Nephron (organoid): ENCODE measurements around the gene TRIM17.
"Not testable (repeated sequence)": the region's sequence is repeated elsewhere in the genome, so short reads cannot be mapped to it uniquely, and the experiment has no call there.

Experiments
- H3K27ac Mint-ChIP-seq, 3 experiments: 2 replicates each; pipeline ENCODE4 v1.8.0; 2020; ENCODE audit warnings: mixed read lengths in 3 of 3, mild to moderate bottlenecking in 2 of 3, moderate library complexity in 1 of 3
- H3K27me3 Mint-ChIP-seq: 2 replicates; pipeline ENCODE4 v1.8.0; 2021; ENCODE audit warnings: low read depth, mild to moderate bottlenecking, moderate library complexity, mixed read lengths
- H3K36me3 Mint-ChIP-seq: 2 replicates; pipeline ENCODE4 v1.8.0; 2020; ENCODE audit warnings: low read depth, mixed read lengths
- H3K4me1 Mint-ChIP-seq: 2 replicates; pipeline ENCODE4 v1.8.0; 2020; ENCODE audit warnings: mixed read lengths
- H3K4me3 Mint-ChIP-seq, 3 experiments: 2 replicates each; pipeline ENCODE4 v1.8.0; 2020; ENCODE audit warnings: mild to moderate bottlenecking in 3 of 3, mixed read lengths in 3 of 3, moderate library complexity in 2 of 3
- H3K9me3 Mint-ChIP-seq: 2 replicates; pipeline ENCODE4 v1.8.0; 2020; ENCODE audit warnings: mixed read lengths
- TF ChIP-seq, protein P1 (sequence below), 3 experiments: fragments of 200-600 bp; sonication (generic); IDR thresholded peaks; one replicate each; pipeline ENCODE4 v1.5.0; 2021; ENCODE audit warnings: antibody characterized with exemption in 3 of 3; ENCODE audit not compliant: unreplicated experiment in 3 of 3

TRIM17 gene

DNA sequence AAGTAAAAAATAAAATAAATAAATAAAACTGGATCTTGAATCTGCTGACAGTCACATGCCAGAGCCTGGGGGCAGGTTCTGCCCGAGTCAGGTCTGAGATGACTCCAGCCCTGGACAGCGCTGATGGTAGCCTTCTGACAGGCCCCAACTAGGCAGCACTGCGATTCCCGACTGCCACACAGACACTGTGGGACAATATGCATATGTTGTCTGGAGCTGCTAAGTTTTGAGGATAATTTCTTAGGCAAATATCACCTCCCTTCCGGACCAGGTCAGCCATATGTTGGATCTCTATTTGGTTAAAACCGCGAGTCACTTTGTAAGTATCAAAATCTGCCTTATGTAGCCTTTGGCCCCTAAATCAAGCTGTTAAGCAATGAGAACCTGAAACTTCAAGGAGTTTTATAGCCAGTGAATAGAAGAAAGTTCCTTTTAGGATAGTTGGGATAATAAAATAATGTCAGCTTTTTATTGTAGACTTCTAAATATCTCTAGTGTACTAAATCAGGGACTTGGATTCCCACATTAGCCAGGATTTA lies 20.8 kb upstream of the TRIM17 start:
- Mint-ChIP-seq H3K4me1 (no peaks in the 10 kb centered on the region), H3K27ac (peak overlapping the region in 1 of 3 experiments; percentile 61), H3K36me3 (no peaks in the 10 kb centered on the region), H3K4me3 (no peak overlapping the region), H3K27me3 (peaks cover 18% of the 10 kb centered on the region), H3K9me3 (no peaks in the 10 kb centered on the region)
- TF ChIP-seq, protein P1, sequence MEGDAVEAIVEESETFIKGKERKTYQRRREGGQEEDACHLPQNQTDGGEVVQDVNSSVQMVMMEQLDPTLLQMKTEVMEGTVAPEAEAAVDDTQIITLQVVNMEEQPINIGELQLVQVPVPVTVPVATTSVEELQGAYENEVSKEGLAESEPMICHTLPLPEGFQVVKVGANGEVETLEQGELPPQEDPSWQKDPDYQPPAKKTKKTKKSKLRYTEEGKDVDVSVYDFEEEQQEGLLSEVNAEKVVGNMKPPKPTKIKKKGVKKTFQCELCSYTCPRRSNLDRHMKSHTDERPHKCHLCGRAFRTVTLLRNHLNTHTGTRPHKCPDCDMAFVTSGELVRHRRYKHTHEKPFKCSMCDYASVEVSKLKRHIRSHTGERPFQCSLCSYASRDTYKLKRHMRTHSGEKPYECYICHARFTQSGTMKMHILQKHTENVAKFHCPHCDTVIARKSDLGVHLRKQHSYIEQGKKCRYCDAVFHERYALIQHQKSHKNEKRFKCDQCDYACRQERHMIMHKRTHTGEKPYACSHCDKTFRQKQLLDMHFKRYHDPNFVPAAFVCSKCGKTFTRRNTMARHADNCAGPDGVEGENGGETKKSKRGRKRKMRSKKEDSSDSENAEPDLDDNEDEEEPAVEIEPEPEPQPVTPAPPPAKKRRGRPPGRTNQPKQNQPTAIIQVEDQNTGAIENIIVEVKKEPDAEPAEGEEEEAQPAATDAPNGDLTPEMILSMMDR (IDR thresholded peaks at IDR 0.05; ENCODE audit: unreplicated experiment in 3 of 3) = no peak

DNA sequence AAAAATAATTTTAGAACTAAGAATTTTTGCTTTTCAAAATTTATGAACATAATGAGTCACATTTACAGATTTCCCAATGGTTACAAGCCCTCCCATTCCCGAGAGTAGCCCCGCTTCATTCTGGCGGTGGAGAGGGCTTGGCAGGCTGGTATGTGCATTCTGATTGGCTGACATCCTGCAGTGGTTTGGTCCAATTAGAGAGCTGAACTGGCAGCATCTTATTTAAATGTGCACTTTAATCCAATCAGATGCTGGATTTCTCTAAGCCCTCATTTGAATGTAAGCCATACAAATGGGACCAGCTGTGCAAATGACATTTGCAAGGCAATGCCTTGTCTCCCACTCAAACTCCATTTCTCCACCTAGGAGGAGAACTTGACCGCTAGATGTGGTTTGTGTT lies 18.0 kb upstream of the TRIM17 start:
- H3K27me3 Mint-ChIP-seq = peaks cover 10% of the 10 kb centered on the region
- no peaks in the 10 kb centered on the region for H3K4me1 Mint-ChIP-seq
- no peaks in the 10 kb centered on the region for H3K36me3 Mint-ChIP-seq
- H3K9me3 Mint-ChIP-seq = no peaks in the 10 kb centered on the region
- H3K4me3 Mint-ChIP-seq = no peak overlapping the region
- H3K27ac Mint-ChIP-seq = no peak overlapping the region
- TF ChIP-seq, protein P1 (IDR thresholded peaks at IDR 0.05; ENCODE audit: unreplicated experiment in 3 of 3) = no peak

DNA sequence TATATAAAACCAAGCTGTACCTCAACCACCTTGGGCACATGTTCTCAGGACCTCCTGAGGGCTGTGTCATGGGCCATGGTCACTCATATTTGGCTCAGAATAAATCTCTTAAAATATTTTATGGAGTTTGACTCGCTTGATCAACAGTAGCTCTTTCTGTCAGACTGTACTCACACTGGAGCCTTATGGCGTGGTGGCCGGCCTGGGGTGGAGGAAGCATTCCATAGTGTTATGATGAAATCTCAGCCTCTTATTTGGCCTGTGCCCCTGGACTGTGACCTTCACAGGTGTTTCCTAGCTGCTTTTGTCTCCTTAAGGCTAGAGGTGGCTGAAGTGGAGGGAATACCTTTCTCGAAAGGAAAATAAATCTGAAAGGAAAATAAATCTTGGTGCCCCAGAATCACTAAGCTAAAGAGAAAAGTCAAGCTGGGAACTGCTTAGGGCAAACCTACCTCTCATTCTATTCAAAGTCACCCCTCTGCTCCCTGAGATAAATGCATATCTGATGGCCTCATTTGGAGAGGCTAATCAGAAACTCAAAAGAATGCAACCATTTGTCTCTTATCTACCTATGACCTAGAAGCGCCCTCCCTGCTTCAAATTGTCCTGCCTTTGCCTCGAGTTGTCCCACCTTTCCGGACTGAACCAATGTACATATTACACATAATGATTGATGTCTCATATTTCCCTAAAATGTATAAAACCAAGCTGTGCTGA lies 16.8 kb upstream of the TRIM17 start:
- not testable (repeated sequence) for H3K4me3 Mint-ChIP-seq, H3K36me3 Mint-ChIP-seq, H3K9me3 Mint-ChIP-seq, H3K27ac Mint-ChIP-seq, H3K4me1 Mint-ChIP-seq
- H3K27me3 Mint-ChIP-seq = peaks cover 16% of the 10 kb centered on the region

DNA sequence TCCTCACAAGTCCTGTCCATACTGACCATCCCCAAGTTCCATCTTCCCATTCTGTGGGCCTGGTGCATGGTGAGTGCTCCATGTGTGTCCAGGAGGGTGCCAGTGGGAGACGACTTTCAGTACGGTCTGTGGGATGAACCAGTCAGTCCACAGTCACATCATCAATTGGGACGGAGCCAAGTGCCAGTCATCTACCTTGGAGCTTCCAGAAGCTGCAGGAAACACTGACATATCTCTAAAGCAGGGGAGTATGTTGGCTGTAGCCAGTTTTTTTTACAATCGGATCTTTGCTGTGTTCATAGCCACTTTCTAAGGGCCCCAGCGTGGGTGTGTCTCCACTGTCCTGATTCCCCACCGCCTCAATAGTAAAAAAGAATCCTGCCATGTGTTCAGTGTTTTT lies 13.6 kb upstream of the TRIM17 start:
- Mint-ChIP-seq H3K4me1 (no peaks in the 10 kb centered on the region), H3K27me3 (peaks cover 18% of the 10 kb centered on the region), H3K27ac (no peak overlapping the region), H3K36me3 (peaks cover 5% of the 10 kb centered on the region), H3K9me3 (no peaks in the 10 kb centered on the region), H3K4me3 (no peak overlapping the region)
- TF ChIP-seq, protein P1 (IDR thresholded peaks at IDR 0.05; ENCODE audit: unreplicated experiment in 3 of 3) = no peak

DNA sequence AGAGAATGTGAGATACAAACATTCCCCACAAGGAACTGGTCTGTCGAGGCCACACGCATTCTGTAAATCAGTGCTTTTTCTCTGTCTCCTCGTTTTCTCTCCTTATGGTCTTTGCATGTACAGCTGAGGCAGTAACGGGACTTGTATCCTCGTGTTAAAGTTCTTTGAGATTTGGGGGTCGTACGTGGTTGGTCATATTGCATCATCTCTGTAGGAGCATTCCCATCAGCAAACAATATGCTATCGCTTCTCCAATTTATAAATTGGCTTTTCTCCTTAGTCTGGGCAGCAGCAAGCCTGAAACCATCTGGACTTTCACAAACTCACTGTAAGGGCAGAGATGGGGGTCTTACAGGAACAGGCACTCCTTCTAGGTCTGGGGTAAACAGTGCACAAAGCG lies 13.0 kb upstream of the TRIM17 start:
- no peaks in the 10 kb centered on the region for H3K4me1 Mint-ChIP-seq

DNA sequence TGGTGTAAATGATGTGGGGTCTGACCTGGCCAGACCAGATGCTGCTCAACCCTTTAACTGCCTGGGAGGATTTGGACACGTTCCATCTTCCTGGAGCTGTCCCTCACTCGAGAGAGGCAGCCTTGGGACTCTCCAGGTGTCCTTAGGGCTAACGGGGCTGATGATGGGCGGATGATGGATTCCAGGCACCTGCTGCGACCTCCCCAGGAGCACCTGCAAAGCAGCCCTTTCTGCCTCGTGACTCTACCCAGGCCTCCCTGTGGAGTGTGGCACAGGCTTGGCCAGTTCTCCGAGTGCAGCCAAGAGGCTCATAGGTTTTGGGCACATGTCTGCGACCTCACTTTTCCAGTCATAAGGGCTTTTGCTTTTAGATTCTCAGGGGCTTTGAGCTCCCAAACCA lies 12.3 kb upstream of the TRIM17 start:
- no peak overlapping the region for H3K27ac Mint-ChIP-seq
- H3K27me3 Mint-ChIP-seq = peaks cover 12% of the 10 kb centered on the region
- TF ChIP-seq, protein P1 (IDR thresholded peaks at IDR 0.05; ENCODE audit: unreplicated experiment in 3 of 3) = no peak
- no peak overlapping the region for H3K4me3 Mint-ChIP-seq
- H3K4me1 Mint-ChIP-seq = no peaks in the 10 kb centered on the region
- H3K36me3 Mint-ChIP-seq = peaks cover 5% of the 10 kb centered on the region
- H3K9me3 Mint-ChIP-seq = no peaks in the 10 kb centered on the region

More for the DNA sequence above, 13.0 kb upstream of the TRIM17 start:
- peaks cover 14% of the 10 kb centered on the region for H3K27me3 Mint-ChIP-seq
- H3K36me3 Mint-ChIP-seq = peaks cover 5% of the 10 kb centered on the region
- TF ChIP-seq, protein P1 (IDR thresholded peaks at IDR 0.05; ENCODE audit: unreplicated experiment in 3 of 3) = no peak
- no peak overlapping the region for H3K4me3 Mint-ChIP-seq
- no peaks in the 10 kb centered on the region for H3K9me3 Mint-ChIP-seq
- no peak overlapping the region for H3K27ac Mint-ChIP-seq
